ENCODE data around the gene VOPP1. TPM values are rescaled to one million over a fixed set of nuclear protein-coding genes. Genes with fewer than 3 reads are reported as not detected.

The VOPP1 gene
- total and polyA plus RNA-seq, 10 of the 15 experiments (the other 5 are each of a cell fraction or from before 2014, with no cell fraction given): 32.8 to 206 (median 129) TPM

DNA sequence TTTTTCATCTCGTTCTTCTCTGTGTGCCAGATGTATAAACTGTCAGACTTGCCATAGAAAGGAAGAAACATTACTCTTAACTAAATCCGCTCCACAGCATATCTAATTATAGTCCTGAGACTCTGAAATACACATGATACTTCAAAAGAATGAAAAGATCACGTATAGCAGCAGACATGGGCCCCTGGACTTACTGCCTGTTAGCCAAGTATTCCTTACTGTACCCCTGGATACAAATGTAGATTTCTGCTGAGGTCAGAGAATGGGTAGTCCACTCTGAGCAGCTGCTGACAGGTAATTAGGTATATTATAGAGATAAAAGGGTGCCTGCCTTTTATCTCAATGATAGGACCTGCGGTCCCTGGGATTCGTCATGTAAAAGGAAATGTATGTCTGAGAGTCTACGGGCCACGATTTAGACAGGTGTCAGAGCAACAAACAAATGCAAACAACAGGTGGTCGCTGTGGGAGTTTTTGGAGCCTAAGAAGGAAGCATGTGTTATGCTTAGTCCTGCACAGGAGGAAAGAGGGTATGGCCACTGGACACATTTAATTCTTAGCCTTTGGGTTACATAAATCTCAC, 69.4 kb downstream of the VOPP1 start (continued):
- TF ChIP-seq, protein P1, sequence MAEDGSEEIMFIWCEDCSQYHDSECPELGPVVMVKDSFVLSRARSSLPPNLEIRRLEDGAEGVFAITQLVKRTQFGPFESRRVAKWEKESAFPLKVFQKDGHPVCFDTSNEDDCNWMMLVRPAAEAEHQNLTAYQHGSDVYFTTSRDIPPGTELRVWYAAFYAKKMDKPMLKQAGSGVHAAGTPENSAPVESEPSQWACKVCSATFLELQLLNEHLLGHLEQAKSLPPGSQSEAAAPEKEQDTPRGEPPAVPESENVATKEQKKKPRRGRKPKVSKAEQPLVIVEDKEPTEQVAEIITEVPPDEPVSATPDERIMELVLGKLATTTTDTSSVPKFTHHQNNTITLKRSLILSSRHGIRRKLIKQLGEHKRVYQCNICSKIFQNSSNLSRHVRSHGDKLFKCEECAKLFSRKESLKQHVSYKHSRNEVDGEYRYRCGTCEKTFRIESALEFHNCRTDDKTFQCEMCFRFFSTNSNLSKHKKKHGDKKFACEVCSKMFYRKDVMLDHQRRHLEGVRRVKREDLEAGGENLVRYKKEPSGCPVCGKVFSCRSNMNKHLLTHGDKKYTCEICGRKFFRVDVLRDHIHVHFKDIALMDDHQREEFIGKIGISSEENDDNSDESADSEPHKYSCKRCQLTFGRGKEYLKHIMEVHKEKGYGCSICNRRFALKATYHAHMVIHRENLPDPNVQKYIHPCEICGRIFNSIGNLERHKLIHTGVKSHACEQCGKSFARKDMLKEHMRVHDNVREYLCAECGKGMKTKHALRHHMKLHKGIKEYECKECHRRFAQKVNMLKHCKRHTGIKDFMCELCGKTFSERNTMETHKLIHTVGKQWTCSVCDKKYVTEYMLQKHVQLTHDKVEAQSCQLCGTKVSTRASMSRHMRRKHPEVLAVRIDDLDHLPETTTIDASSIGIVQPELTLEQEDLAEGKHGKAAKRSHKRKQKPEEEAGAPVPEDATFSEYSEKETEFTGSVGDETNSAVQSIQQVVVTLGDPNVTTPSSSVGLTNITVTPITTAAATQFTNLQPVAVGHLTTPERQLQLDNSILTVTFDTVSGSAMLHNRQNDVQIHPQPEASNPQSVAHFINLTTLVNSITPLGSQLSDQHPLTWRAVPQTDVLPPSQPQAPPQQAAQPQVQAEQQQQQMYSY (CRISPR knock-in tag; IDR thresholded peaks at IDR 0.05): no peak
- TF ChIP-seq CHD4 (IDR thresholded peaks at IDR 0.05) (no peak), MYC (IDR thresholded peaks at IDR 0.05; ENCODE audit: insufficient read depth, insufficient read length, insufficient replicate concordance, low read length, severe bottlenecking) (no peak), DPF2 (IDR thresholded peaks at IDR 0.05) (no peak), NFYA (IDR thresholded peaks at IDR 0.05; ENCODE audit: borderline replicate concordance, low read depth, low read length) (no peak), EZH2 (IDR thresholded peaks at IDR 0.05; ENCODE audit: borderline replicate concordance, control insufficient read depth, low read depth, low read length) (no peak)

DNA sequence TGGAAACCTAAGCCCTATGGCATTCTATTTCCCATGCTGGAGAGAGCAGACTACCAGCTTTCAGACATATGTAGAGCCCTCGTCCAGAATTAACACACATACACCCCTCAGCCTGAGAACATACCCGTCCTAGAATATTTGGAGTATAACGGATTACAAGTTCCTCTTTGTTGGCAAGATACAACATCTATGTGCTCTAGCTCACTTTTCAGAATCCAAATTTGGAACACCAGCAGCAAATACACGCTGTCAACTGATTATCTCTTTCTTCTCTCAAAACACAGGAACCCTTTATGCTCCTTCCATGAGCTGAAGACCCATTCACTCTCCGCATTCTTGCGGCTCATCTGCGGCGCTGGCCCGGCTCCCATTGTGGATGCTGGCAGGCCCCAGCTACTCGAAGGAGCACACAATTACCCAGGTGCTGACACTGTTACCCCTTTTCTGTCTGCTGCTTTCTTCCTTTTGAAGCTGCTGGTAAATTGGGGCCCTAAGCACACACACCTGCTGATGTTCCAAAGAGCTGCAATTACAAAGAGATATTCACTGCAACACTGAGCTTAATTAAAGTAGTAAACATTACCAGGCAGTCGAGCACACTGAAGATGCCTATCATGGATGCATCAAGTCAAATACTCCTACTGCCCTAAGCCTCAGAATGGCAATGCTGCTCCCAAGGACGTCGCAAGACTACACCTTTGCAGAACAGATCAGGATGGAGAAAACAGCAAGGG, 70.0 kb downstream of the VOPP1 start:
- POLR2A ChIA-PET: interaction anchor here (1.5 kb wide), 1 partner anchor 30 kb away, joined by 4 read pairs; no protein-coding TSS in a partner anchor
- H3K79me2 ChIP-seq (ENCODE audit: control insufficient read depth, insufficient read depth, low read length): peaks cover 61% of the 10 kb centered on the region
- no peak for DNase-seq (ENCODE audit: low read depth, low spot score)
- TF ChIP-seq, protein P2, sequence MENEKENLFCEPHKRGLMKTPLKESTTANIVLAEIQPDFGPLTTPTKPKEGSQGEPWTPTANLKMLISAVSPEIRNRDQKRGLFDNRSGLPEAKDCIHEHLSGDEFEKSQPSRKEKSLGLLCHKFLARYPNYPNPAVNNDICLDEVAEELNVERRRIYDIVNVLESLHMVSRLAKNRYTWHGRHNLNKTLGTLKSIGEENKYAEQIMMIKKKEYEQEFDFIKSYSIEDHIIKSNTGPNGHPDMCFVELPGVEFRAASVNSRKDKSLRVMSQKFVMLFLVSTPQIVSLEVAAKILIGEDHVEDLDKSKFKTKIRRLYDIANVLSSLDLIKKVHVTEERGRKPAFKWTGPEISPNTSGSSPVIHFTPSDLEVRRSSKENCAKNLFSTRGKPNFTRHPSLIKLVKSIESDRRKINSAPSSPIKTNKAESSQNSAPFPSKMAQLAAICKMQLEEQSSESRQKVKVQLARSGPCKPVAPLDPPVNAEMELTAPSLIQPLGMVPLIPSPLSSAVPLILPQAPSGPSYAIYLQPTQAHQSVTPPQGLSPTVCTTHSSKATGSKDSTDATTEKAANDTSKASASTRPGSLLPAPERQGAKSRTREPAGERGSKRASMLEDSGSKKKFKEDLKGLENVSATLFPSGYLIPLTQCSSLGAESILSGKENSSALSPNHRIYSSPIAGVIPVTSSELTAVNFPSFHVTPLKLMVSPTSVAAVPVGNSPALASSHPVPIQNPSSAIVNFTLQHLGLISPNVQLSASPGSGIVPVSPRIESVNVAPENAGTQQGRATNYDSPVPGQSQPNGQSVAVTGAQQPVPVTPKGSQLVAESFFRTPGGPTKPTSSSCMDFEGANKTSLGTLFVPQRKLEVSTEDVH (IDR thresholded peaks at IDR 0.05; ENCODE audit: low read depth, partially characterized antibody): no peak
- TF ChIP-seq CHD1 (IDR thresholded peaks at IDR 0.05; ENCODE audit: low read depth, low read length): no peak
- TF ChIP-seq CBX3 (IDR thresholded peaks at IDR 0.05; ENCODE audit: borderline replicate concordance, low read depth): no peak
- no peak for TF ChIP-seq BCL11A (IDR thresholded peaks at IDR 0.05; ENCODE audit: low read depth, low read length)
- no peak for TF ChIP-seq ZBED1 (IDR thresholded peaks at IDR 0.05; ENCODE audit: borderline replicate concordance)
- TF ChIP-seq ZNF24 (IDR thresholded peaks at IDR 0.05): no peak
- TF ChIP-seq ZNF274 (IDR thresholded peaks at IDR 0.05; ENCODE audit: insufficient read depth, insufficient read length): no peak
- TF ChIP-seq GATAD2B (conservative IDR thresholded peaks at IDR 0.05; ENCODE audit: low read depth): no peak
- TF ChIP-seq YY1 (IDR thresholded peaks at IDR 0.05; ENCODE audit: low read depth, low read length): no peak
- TF ChIP-seq TAF1 (IDR thresholded peaks at IDR 0.05; ENCODE audit: borderline replicate concordance, low read depth, low read length): no peak

More for the DNA sequence above, 70.0 kb downstream of the VOPP1 start:
- RAD21 ChIA-PET (ENCODE audit: unreplicated experiment): no interaction called here
- no peak overlapping the region for H3K9ac ChIP-seq (ENCODE audit: control insufficient read depth, insufficient read depth, low read length)
- peaks cover 9% of the 10 kb centered on the region for H4K20me1 ChIP-seq (ENCODE audit: control insufficient read depth, insufficient read depth)
- BruUV-seq (replicated peaks): no TSS peak
- in situ Hi-C loops (cut with MboI): no loop called here
- intact Hi-C loops (cut with micrococcal nuclease; ENCODE audit: unreplicated experiment): no loop called here
- no peak overlapping the region for H3K27ac ChIP-seq (ENCODE audit: control insufficient read depth, insufficient read depth)
- no peak overlapping the region for H2AFZ ChIP-seq (ENCODE audit: control insufficient read depth, low read depth, low read length)
- no peak for FAIRE-seq
- H3K4me2 ChIP-seq (ENCODE audit: control insufficient read depth, insufficient read depth): no peak overlapping the region
- no peaks in the 10 kb centered on the region for H3K27me3 ChIP-seq (replicated peaks in 1 of 2; ENCODE audit: control insufficient read depth in 2 of 2, insufficient read depth in 2 of 2, low read length in 1 of 2)
- CTCF ChIA-PET: interaction anchor here (1.0 to 1.5 kb wide), 3 partner anchors 15 to 214 kb away, joined by 3 to 7 read pairs (median 3); no protein-coding TSS in a partner anchor
- SMC1A ChIA-PET (ENCODE audit: uncharacterized antibody, unreplicated experiment): interaction anchor here (0.8 to 1.8 kb wide), 8 partner anchors 12 to 222 kb away, joined by 3 to 6 read pairs (median 3); no protein-coding TSS in a partner anchor
- H3K4me1 ChIP-seq (ENCODE audit: control insufficient read depth, insufficient read depth, low read length): peaks cover 13% of the 10 kb centered on the region; the same call in 1 of the 2 replicates
- no peaks in the 10 kb centered on the region for H3K9me3 ChIP-seq (replicated peaks; ENCODE audit: control insufficient read depth, insufficient read depth, low read length)
- no peak overlapping the region for H3K4me3 ChIP-seq
- no peak for ATAC-seq
- 95% methylated on average over 13 of the region's 13 CpGs for WGBS (ENCODE audit: insufficient coverage, insufficient replicate concordance, low lambda C conversion rate, missing lambda C conversion rate)
- peaks cover 29 to 37% of the 10 kb centered on the region in 2 experiments for H3K36me3 ChIP-seq (ENCODE audit: control insufficient read depth in 2 of 2, insufficient read depth in 2 of 2, low read length in 1 of 2)
